Osteocyte (in vitro differentiated cells): ENCODE results near the gene ORC6. TPM values are rescaled to one million over a fixed set of nuclear protein-coding genes. Genes with fewer than 3 reads are reported as not detected.

ENCODE experiments used
- DNase-seq: peaks from one replicate; pipeline ENCODE4 v3.0.0; 2021; ENCODE audit warnings: mixed read lengths; ENCODE audit not compliant: unreplicated experiment; ENCODE audit errors: extremely low spot score
- H3K27ac Mint-ChIP-seq: one replicate; pipeline ENCODE4 v1.8.0; 2021; ENCODE audit warnings: mild to moderate bottlenecking, mixed read lengths; ENCODE audit not compliant: unreplicated experiment
- H3K27me3 Mint-ChIP-seq: one replicate; pipeline ENCODE4 v1.8.0; 2021; ENCODE audit warnings: mixed read lengths; ENCODE audit not compliant: unreplicated experiment
- H3K36me3 Mint-ChIP-seq: one replicate; pipeline ENCODE4 v1.8.0; 2021; ENCODE audit warnings: mixed read lengths; ENCODE audit not compliant: unreplicated experiment
- H3K4me1 Mint-ChIP-seq: one replicate; pipeline ENCODE4 v1.8.0; 2021; ENCODE audit warnings: mixed read lengths; ENCODE audit not compliant: unreplicated experiment
- H3K4me3 Mint-ChIP-seq: one replicate; pipeline ENCODE4 v1.8.0; 2021; ENCODE audit warnings: mild to moderate bottlenecking, moderate library complexity, mixed read lengths; ENCODE audit not compliant: unreplicated experiment
- H3K9me3 Mint-ChIP-seq: one replicate; pipeline ENCODE4 v1.8.0; 2021; ENCODE audit warnings: mixed read lengths; ENCODE audit not compliant: unreplicated experiment
- CTCF ChIP-seq: fragments of 200-600 bp; sonication (generic); IDR thresholded peaks from 2 replicates; pipeline ENCODE4 v1.5.0; 2021; ENCODE audit warnings: antibody characterized with exemption, mild to moderate bottlenecking, moderate library complexity
- total RNA-seq: library from RNA; stranded (reverse); gene quantifications from 2 replicates; pipeline ENCODE4 v1.2.1, GENCODE V29; 2021

ORC6 gene
- total RNA-seq, 1 donor from 2014 or later, result 8.8 TPM

- Mint-ChIP-seq H3K36me3 (no peaks in the 10 kb centered on the region), H3K27me3 (no peaks in the 10 kb centered on the region), H3K4me1 (no peaks in the 10 kb centered on the region), H3K9me3 (no peaks in the 10 kb centered on the region), H3K27ac (no peak overlapping the region), H3K4me3 (no peak overlapping the region)
- no peak for DNase-seq
- no peak for TF ChIP-seq CTCF
These were observed 26.4 kb downstream of the ORC6 start for GRCh38 chr16:46715769-46716305.

GRCh38 chr16:46717692-46718091 is 28.2 kb downstream of the ORC6 start:
- TF ChIP-seq CTCF, result no peak
- no peak overlapping the region for H3K27ac Mint-ChIP-seq
- H3K9me3 Mint-ChIP-seq, result no peaks in the 10 kb centered on the region
- no peak overlapping the region for H3K4me3 Mint-ChIP-seq
- H3K27me3 Mint-ChIP-seq, result no peaks in the 10 kb centered on the region
- no peaks in the 10 kb centered on the region for H3K4me1 Mint-ChIP-seq
- no peak for DNase-seq
- H3K36me3 Mint-ChIP-seq, result no peaks in the 10 kb centered on the region

- Mint-ChIP-seq H3K4me1 (no peaks in the 10 kb centered on the region), H3K36me3 (no peaks in the 10 kb centered on the region), H3K4me3 (no peak overlapping the region), H3K9me3 (no peaks in the 10 kb centered on the region), H3K27ac (no peak overlapping the region), H3K27me3 (no peaks in the 10 kb centered on the region)
- no peak for TF ChIP-seq CTCF
- DNase-seq, result no peak
These were observed 28.8 kb downstream of the ORC6 start for GRCh38 chr16:46718214-46718613.

- Mint-ChIP-seq H3K9me3 (no peaks in the 10 kb centered on the region), H3K4me1 (no peaks in the 10 kb centered on the region), H3K27me3 (no peaks in the 10 kb centered on the region), H3K4me3 (no peak overlapping the region), H3K36me3 (no peaks in the 10 kb centered on the region), H3K27ac (no peak overlapping the region)
- TF ChIP-seq CTCF, result no peak
- peak; percentile 57 for DNase-seq
These were observed 30.1 kb downstream of the ORC6 start for GRCh38 chr16:46719528-46719927.

GRCh38 chr16:46720619-46721018 is 31.2 kb downstream of the ORC6 start:
- H3K27ac Mint-ChIP-seq, result no peak overlapping the region
- peaks cover 4% of the 10 kb centered on the region for H3K9me3 Mint-ChIP-seq
- no peaks in the 10 kb centered on the region for H3K27me3 Mint-ChIP-seq
- H3K4me1 Mint-ChIP-seq, result no peaks in the 10 kb centered on the region
- no peak for TF ChIP-seq CTCF
- H3K36me3 Mint-ChIP-seq, result no peaks in the 10 kb centered on the region
- peak; percentile 67 for DNase-seq
- H3K4me3 Mint-ChIP-seq, result no peak overlapping the region
